ENCODE results near the gene NAA25.

NAA25 gene

GRCh38 chr12:112108202-112109079 lies at the start of gene NAA25:
Gene NAA25, minus strand, starts transcription at chr12:112108783. Its CDS starts 10 bp downstream, at chr12:112108773.
- DNase-seq (ENCODE audit: low spot score), result peak; percentile 97

GRCh38 chr12:112153893-112154219 lies 45.3 kb upstream of the NAA25 start:
- DNase-seq (ENCODE audit: low spot score), result no peak

- DNase-seq (ENCODE audit: low spot score), result no peak
Measured at GRCh38 chr12:112153181-112153892, 44.8 kb upstream of the NAA25 start.

- DNase-seq (ENCODE audit: low spot score), result no peak
Measured at GRCh38 chr12:112151766-112152541, 43.4 kb upstream of the NAA25 start.

GRCh38 chr12:112149596-112149995 lies 41.0 kb upstream of the NAA25 start:
- no peak for DNase-seq (ENCODE audit: low spot score)

GRCh38 chr12:112148031-112148513 lies 39.5 kb upstream of the NAA25 start:
- no peak for DNase-seq (ENCODE audit: low spot score)

GRCh38 chr12:112146123-112146522 lies 37.5 kb upstream of the NAA25 start:
- no peak for DNase-seq (ENCODE audit: low spot score)

GRCh38 chr12:112140728-112141127 lies 32.1 kb upstream of the NAA25 start:
- no peak for DNase-seq (ENCODE audit: low spot score)

GRCh38 chr12:112134731-112135130 lies 26.1 kb upstream of the NAA25 start:
- DNase-seq (ENCODE audit: low spot score), result no peak

- DNase-seq (ENCODE audit: low spot score), result no peak
Measured at GRCh38 chr12:112133418-112133817, 24.8 kb upstream of the NAA25 start.

- DNase-seq (ENCODE audit: low spot score), result no peak
Measured at GRCh38 chr12:112131686-112132085, 23.1 kb upstream of the NAA25 start.

- DNase-seq (ENCODE audit: low spot score), result peak; percentile 36
Measured at GRCh38 chr12:112130441-112130998, 21.9 kb upstream of the NAA25 start.

- no peak for DNase-seq (ENCODE audit: low spot score)
Measured at GRCh38 chr12:112126911-112127310, 18.3 kb upstream of the NAA25 start.

- DNase-seq (ENCODE audit: low spot score), result no peak
Measured at GRCh38 chr12:112126000-112126438, 17.4 kb upstream of the NAA25 start.

- DNase-seq (ENCODE audit: low spot score), result peak; percentile 97
Measured at GRCh38 chr12:112125250-112125999, 16.8 kb upstream of the NAA25 start, which contains the start of gene TRAFD1. Gene TRAFD1, plus strand, starts transcription at chr12:112125560. Its CDS starts 4,963 bp downstream, at chr12:112130523.

- DNase-seq (ENCODE audit: low spot score), result no peak
Measured at GRCh38 chr12:112124918-112125249, 16.3 kb upstream of the NAA25 start.

GRCh38 chr12:112122823-112123690 lies 14.5 kb upstream of the NAA25 start:
- no peak for DNase-seq (ENCODE audit: low spot score)

- DNase-seq (ENCODE audit: low spot score), result no peak
Measured at GRCh38 chr12:112121780-112122565, 13.4 kb upstream of the NAA25 start.

GRCh38 chr12:112117685-112118084 lies 9.1 kb upstream of the NAA25 start:
- no peak for DNase-seq (ENCODE audit: low spot score)
